HG02798 (cell line): ENCODE data around the gene XXYLT1.
A peak's percentile ranks its signal among the peaks of the same experiment; 100 is the strongest.

Experiments used
- ATAC-seq: cut with Tn5 transposase; IDR thresholded peaks from one replicate; pipeline ENCODE4 v1.9.1; 2021; ENCODE audit warnings: mild to moderate bottlenecking; ENCODE audit not compliant: unreplicated experiment, poor library complexity

The XXYLT1 gene

GRCh38 chr3:195139091-195139875 lies 131.7 kb downstream of the XXYLT1 start:
- ATAC-seq = peak; percentile 84

GRCh38 chr3:195137638-195138588 lies 133.0 kb downstream of the XXYLT1 start:
- ATAC-seq = no peak

- no peak for ATAC-seq
Measured at GRCh38 chr3:195135917-195136316, 135.0 kb downstream of the XXYLT1 start.

- ATAC-seq = no peak
Measured at GRCh38 chr3:195134431-195134830, 136.5 kb downstream of the XXYLT1 start.

GRCh38 chr3:195133462-195133861 lies 137.5 kb downstream of the XXYLT1 start:
- no peak for ATAC-seq

- ATAC-seq = no peak
Measured at GRCh38 chr3:195133013-195133412, 137.9 kb downstream of the XXYLT1 start.

- ATAC-seq = no peak
Measured at GRCh38 chr3:195131176-195131575, 139.8 kb downstream of the XXYLT1 start.

GRCh38 chr3:195129644-195130492 lies 141.1 kb downstream of the XXYLT1 start:
- ATAC-seq = peak; percentile 88

GRCh38 chr3:195129072-195129643 lies 141.8 kb downstream of the XXYLT1 start:
- no peak for ATAC-seq

- ATAC-seq = no peak
Measured at GRCh38 chr3:195128255-195129071, 142.5 kb downstream of the XXYLT1 start.

- no peak for ATAC-seq
Measured at GRCh38 chr3:195126056-195126605, 144.8 kb downstream of the XXYLT1 start.

- ATAC-seq = no peak
Measured at GRCh38 chr3:195125646-195126045, 145.3 kb downstream of the XXYLT1 start.

GRCh38 chr3:195124378-195124992 lies 146.5 kb downstream of the XXYLT1 start:
- ATAC-seq = no peak

GRCh38 chr3:195123281-195123691 lies 147.7 kb downstream of the XXYLT1 start:
- no peak for ATAC-seq

- no peak for ATAC-seq
Measured at GRCh38 chr3:195122261-195122660, 148.7 kb downstream of the XXYLT1 start.

- ATAC-seq = no peak
Measured at GRCh38 chr3:195120267-195120601, 150.7 kb downstream of the XXYLT1 start.

GRCh38 chr3:195119461-195120266 lies 151.3 kb downstream of the XXYLT1 start:
- ATAC-seq = no peak

GRCh38 chr3:195118671-195119070 lies 152.3 kb downstream of the XXYLT1 start:
- ATAC-seq = no peak
